Tibial nerve (tissue), 4 donors: ENCODE measurements around the gene CUEDC1. TPM values are rescaled to one million over a fixed set of nuclear protein-coding genes. Genes with fewer than 3 reads are reported as not detected.

Experiments
- DNase-seq, 2 donors: peaks; one replicate each; pipeline ENCODE4 v3.0.0-alpha.2; 2019; ENCODE audit warnings: low spot score in 2 of 2
- H3K27ac ChIP-seq, 4 donors: fragments of 200-600 bp; sonication (generic) in 3 of 4; one replicate each; pipeline ENCODE4 v1.5.1; 2017 to 2019; ENCODE audit warnings: mild to moderate bottlenecking in 1 of 4
- H3K27me3 ChIP-seq, 2 donors: fragments of 200-600 bp; sonication (generic) in 1 of 2; one replicate each; pipeline versions ENCODE4 v1.5.1 to v1.6.0; 2017 to 2019
- H3K36me3 ChIP-seq, 3 donors: fragments of 200-600 bp; sonication (generic); one replicate each; pipeline ENCODE4 v1.5.1; 2018 to 2019
- H3K4me1 ChIP-seq, 4 donors: fragments of 200-600 bp; sonication (generic) in 3 of 4; one replicate each; pipeline ENCODE4 v1.5.1; 2017 to 2019
- H3K4me3 ChIP-seq, 4 donors: fragments of 200-600 bp; sonication (generic) in 3 of 4; one replicate each; pipeline ENCODE4 v1.5.1; 2017 to 2019; ENCODE audit warnings: mild to moderate bottlenecking in 1 of 4, moderate library complexity in 1 of 4
- H3K9me3 ChIP-seq, 4 donors: fragments of 200-600 bp; sonication (generic) in 3 of 4; one replicate each; pipeline ENCODE4 v1.5.1; 2017 to 2019
- CTCF ChIP-seq, 5 experiments: fragments of 200-600 bp in 3 of 5; fragments of 450-650 bp in 2 of 5; sonication (generic) in 3 of 5; IDR thresholded peaks; one replicate each; pipeline ENCODE4 v1.5.1; 2016 to 2019; ENCODE audit warnings: antibody characterized with exemption in 5 of 5, mild to moderate bottlenecking in 3 of 5, moderate library complexity in 2 of 5
- EP300 ChIP-seq, 2 donors: sonication (generic); formaldehyde crosslinking; IDR thresholded peaks; one replicate each; pipeline ENCODE4 v1.6.1; 2017; ENCODE audit warnings: antibody characterized with exemption in 2 of 2, mild to moderate bottlenecking in 1 of 2
- POLR2A ChIP-seq, 2 donors: fragments of 450-650 bp; IDR thresholded peaks; one replicate each; pipeline ENCODE4 v1.6.1; 2017; ENCODE audit warnings: antibody characterized with exemption in 2 of 2, mild to moderate bottlenecking in 2 of 2, moderate library complexity in 2 of 2
- WGBS, 2 donors: methylation state at CpG; one replicate each; pipeline ENCODE4 v1.1.5; 2018; 5-methylcytosine and 5-hydroxymethylcytosine counted together
- total RNA-seq, 4 donors: library from RNA; depleted of rRNA; stranded (reverse); fragments of >200 nt; gene quantifications; one replicate each; pipeline ENCODE4 v1.1.0, GENCODE V29; 2016

CUEDC1 gene
- total RNA-seq, 4 donors from 2014 or later = 32.1 to 55.5 (median 38.8) TPM

GRCh38 chr17:57990037-57990436, 34.8 kb upstream of the CUEDC1 start:
- no peaks in the 10 kb centered on the region for H3K36me3 ChIP-seq
- peaks cover 0 to 61% (median 35%) of the 10 kb centered on the region in 4 donors for H3K4me1 ChIP-seq
- no peaks in the 10 kb centered on the region for H3K27me3 ChIP-seq
- 51 to 57% methylated on average over 2 of the region's 2 CpGs for WGBS, 2 donors
- no peaks in the 10 kb centered on the region for H3K9me3 ChIP-seq
- DNase-seq = no peak
- TF ChIP-seq POLR2A (IDR thresholded peaks at IDR 0.05) = no peak
- TF ChIP-seq CTCF (IDR thresholded peaks at IDR 0.05) = no peak
- no peak for TF ChIP-seq EP300 (IDR thresholded peaks at IDR 0.05)
- no peak overlapping the region for H3K4me3 ChIP-seq
- H3K27ac ChIP-seq = peak overlapping the region in 3 of 4 donors; percentile 97 to 99 (median 98)

GRCh38 chr17:57988301-57989250, 33.4 kb upstream of the CUEDC1 start:
- DNase-seq = peak; percentile 32 to 35
- H3K9me3 ChIP-seq = no peaks in the 10 kb centered on the region
- no peaks in the 10 kb centered on the region for H3K36me3 ChIP-seq
- TF ChIP-seq POLR2A (IDR thresholded peaks at IDR 0.05) (no peak), CTCF (IDR thresholded peaks at IDR 0.05) (peak in 1 of 5 experiments; percentile 21), EP300 (IDR thresholded peaks at IDR 0.05) (peak in 1 of 2 donors; percentile 51)
- H3K27ac ChIP-seq = peak overlapping the region; percentile 91 to 99 (median 98)
- peak overlapping the region; percentile 81 to 92 (median 88) for H3K4me3 ChIP-seq
- WGBS, 2 donors = 2% methylated on average over 26 to 28 of the region's 54 CpGs
- H3K27me3 ChIP-seq = no peaks in the 10 kb centered on the region
- H3K4me1 ChIP-seq = peaks cover 0 to 61% (median 40%) of the 10 kb centered on the region in 4 donors

- Histone ChIP-seq H3K27me3 (no peaks in the 10 kb centered on the region), H3K27ac (peak within 1 kb of the TSS; percentile 91 to 99 (median 98)), H3K9me3 (no peaks in the 10 kb centered on the region), H3K4me3 (peak within 1 kb of the TSS; percentile 83 to 92 (median 88)), H3K36me3 (no peaks in the 10 kb centered on the region), H3K4me1 (peaks cover 0 to 62% (median 43%) of the 10 kb centered on the region in 4 donors)
- TF ChIP-seq EP300 (IDR thresholded peaks at IDR 0.05) (peak in 1 of 2 donors; percentile 68), CTCF (IDR thresholded peaks at IDR 0.05) (no peak), POLR2A (IDR thresholded peaks at IDR 0.05) (peak in 1 of 2 donors; percentile 60)
- WGBS, 2 donors = 0 to 1% methylated on average over 23 to 30 of the region's 74 CpGs
- DNase-seq = peak; percentile 41 to 42
These were observed 32.5 kb upstream of the CUEDC1 start, which contains the start of gene VEZF1 for GRCh38 chr17:57987581-57988300. TSS of gene VEZF1 (minus strand) at chr17:57988254. CDS start at chr17:57988111, 143 bp downstream.

GRCh38 chr17:57986841-57987580, 31.8 kb upstream of the CUEDC1 start:
- TF ChIP-seq EP300 (IDR thresholded peaks at IDR 0.05) (peak in 1 of 2 donors; percentile 53), POLR2A (IDR thresholded peaks at IDR 0.05) (peak in 1 of 2 donors; percentile 15), CTCF (IDR thresholded peaks at IDR 0.05) (no peak)
- Histone ChIP-seq H3K4me3 (peak overlapping the region; percentile 83 to 92 (median 88)), H3K27me3 (no peaks in the 10 kb centered on the region), H3K9me3 (no peaks in the 10 kb centered on the region), H3K36me3 (no peaks in the 10 kb centered on the region), H3K27ac (peak overlapping the region; percentile 91 to 99 (median 98)), H3K4me1 (peaks cover 0 to 64% (median 50%) of the 10 kb centered on the region in 4 donors)
- WGBS, 2 donors = 0% methylated on average over 38 of the region's 38 CpGs
- DNase-seq = no peak
